HL-60/S4 treated with retinoic acid at 250 ng/mL for 4 days and 3 days (cell line): ENCODE data around the gene TMEM184B.
"Not testable (repeated sequence)": the region's sequence is repeated elsewhere in the genome, so short reads cannot be mapped to it uniquely, and the experiment has no call there.

Experiments used
- in situ Hi-C: fragments of 300-500 bp; cut with MboI; formaldehyde crosslinking; loops from 2 replicates; pipeline ENCODE4 v1.7.0; 2022; ENCODE audit warnings: low sequenced_read_pairs

TMEM184B gene

DNA sequence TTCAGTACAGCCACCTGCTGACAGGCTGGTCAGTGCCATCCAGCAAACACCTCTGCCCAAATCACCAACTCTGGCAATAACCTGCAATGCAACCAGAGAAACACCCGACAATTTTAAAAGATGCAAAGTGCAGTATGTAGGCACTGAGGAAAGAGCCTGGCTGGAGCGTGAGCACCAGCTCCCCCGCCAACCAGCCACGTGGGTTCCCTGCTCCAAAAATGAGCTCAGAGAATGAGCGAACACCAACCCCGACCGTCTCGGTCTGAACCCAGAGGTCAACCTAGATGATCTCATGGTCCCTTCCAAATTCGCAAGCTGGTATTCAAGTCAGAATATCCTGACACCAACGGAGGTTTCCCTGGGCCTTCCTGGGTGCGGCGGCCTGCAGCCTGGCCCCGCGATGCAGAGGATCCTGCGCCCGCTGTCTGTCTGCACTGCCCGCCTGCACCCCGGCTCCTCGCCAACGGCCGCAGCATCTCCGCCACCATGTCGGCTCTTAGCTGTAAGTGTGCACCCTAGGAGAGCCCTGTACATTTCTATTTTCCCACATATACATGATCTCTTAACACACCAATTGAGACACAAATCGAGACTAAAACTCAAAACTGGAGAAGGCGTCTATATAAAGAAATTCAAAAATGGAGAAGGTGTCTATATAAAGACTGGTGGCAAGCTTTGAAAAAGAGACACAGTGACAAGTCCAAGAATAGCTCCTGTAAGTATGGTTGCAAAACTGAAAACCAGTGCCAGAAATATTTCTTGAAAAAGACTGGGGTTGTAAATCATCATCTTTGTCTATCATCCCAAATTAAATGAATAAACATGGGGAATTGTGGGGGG lies 22.8 kb downstream of the TMEM184B start:
- in situ Hi-C loops = no loop called here

- in situ Hi-C loops = no loop called here
Observed at GRCh38 chr22:38249301-38249700, 23.5 kb downstream of the TMEM184B start.

DNA sequence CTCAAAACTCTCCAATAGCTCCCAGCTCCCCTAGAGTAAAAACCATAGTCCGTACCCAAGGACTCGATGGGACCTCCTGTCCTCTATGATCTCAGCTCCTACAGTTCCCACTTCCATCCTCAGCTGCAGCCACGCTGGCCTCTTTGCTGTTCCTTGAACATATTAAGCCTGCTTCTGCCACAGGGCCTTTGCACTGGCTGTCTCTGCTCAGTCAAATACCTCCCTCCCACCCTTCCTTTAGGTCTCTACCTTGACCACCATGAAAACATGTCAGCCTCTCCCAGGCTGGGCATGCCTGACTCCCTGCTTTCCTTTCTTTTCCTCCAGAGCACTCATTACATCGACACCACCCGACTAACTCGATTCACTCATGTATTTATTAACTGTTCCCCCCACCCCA lies 24.5 kb downstream of the TMEM184B start:
- in situ Hi-C loops = no loop called here

GRCh38 chr22:38247713-38248112 lies 25.1 kb downstream of the TMEM184B start:
- in situ Hi-C loops = no loop called here

GRCh38 chr22:38246692-38247091 lies 26.1 kb downstream of the TMEM184B start:
- in situ Hi-C loops = no loop called here

GRCh38 chr22:38246046-38246658 lies 26.7 kb downstream of the TMEM184B start:
- in situ Hi-C loops = no loop called here

DNA sequence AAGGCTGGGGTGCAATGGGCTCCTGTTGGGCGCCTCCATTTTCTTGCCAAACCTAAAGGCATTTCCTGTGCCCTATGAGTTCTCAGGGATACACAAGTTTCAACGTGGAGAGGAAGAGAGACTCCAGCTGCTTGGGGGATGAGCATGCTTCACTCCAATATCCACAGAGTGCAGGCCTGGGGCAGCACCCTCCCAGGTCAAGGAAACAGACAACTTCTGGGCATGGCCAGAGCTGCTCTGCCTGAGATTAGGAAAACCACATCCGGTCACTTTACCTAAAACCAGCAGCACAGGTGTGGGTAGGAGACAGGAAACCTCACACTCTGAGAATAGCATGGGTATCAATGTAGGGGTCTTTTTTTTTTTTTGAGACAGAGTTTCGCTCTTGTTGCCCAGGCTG lies 28.7 kb downstream of the TMEM184B start:
- in situ Hi-C loops = no loop called here

- in situ Hi-C loops = no loop called here
Observed at GRCh38 chr22:38243007-38243765, 29.6 kb downstream of the TMEM184B start.

GRCh38 chr22:38240734-38241252 lies 32.0 kb downstream of the TMEM184B start:
- in situ Hi-C loops = no loop called here

- in situ Hi-C loops = no loop called here
Observed at GRCh38 chr22:38239101-38239761, 33.6 kb downstream of the TMEM184B start.

DNA sequence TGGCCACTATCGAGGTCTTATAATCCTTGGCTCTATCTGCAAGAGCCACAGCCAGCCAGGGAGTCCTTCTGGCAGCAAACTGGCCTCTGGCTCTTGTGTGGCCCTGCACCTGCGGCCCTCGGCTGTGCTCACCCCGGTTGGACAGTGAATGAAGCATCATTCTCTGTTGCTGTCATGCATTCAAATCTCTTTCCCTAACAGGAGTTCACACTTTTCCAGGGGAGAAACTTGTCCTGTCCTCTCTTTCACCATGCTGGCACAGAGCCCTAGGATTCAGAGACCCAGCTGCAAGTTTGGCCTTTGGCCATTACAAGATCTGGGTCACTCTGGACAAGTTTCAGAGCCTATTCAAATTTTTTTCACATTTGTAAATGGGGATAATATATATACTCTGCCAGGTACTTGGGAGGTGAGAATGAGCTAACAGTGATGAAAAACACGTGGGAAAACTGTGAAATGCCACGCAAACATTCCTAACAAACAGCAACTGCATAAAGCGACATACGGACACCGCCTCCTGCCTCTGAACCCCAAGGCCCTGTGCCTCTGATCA lies 34.2 kb downstream of the TMEM184B start:
- in situ Hi-C loops = no loop called here

GRCh38 chr22:38236786-38237185 lies 36.0 kb downstream of the TMEM184B start:
- in situ Hi-C loops = no loop called here

DNA sequence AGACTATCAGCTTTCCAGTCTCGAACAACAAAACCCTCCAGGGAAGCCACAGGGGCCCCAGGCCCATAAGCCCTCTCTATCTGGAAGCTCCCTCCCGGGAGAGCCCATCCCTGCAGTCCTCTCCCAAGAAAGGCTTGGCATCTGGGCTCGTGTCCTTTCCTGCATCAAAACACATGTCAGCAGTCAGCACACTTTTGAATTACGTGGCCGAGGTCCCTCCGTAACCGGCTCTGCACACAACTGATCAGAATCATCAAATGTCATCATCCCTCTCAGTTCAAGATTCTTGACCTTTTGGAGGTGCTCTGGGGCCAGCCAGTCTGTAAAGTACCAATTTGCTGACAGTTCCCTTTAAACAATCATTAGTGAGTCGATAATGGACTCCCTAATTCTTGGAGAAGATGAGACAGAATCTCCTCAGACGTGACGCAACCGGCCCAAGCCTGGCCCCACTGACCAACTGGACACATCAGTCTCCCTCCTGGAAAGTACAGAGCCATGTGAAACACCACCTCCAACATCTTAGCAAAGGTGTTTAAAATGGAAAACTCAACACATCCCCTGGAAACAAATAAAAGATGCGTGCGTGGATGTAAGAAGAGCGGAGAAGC lies 37.5 kb downstream of the TMEM184B start:
- in situ Hi-C loops = no loop called here

DNA sequence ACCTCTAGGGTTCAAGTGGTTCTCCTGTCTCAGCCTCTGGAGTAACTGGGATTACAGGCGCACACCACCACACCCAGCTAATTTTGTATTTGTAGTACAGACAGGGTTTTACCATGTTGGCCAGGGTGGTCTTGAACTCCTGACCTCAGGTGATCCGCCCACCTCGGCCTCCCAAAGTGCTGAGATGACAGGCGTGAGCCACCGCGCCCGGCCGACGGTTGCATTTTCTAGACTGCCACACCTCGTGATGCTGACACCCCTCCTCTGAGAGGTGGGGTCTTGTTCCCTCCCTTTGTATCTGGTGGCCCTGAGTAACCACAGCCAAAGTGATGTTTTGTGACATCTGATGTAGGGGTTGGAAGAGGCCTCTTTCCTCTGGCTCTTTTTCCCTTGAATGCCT lies 39.0 kb downstream of the TMEM184B start:
- in situ Hi-C loops = not testable (repeated sequence)

DNA sequence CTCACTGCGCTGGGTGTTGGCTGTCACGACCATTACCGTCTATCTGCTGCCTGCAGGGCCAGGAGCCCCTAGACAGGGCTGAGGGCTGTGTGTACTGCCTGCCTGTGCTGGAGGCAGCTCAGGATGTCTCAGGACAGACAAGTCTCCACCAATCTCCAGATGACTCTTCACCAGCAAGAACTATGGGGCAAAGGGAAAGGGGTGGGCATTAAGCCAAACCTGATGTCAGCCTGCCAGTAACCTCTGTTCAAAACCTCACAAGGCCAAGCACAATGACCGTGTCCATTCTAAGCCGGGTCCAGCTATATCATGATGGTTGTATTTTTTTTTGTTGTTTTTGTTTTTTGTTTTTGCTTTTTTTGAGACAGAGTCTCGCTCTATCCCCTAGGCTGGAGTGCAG lies 39.4 kb downstream of the TMEM184B start:
- in situ Hi-C loops = no loop called here

- in situ Hi-C loops = no loop called here
Observed at GRCh38 chr22:38232196-38232595, 40.6 kb downstream of the TMEM184B start.

DNA sequence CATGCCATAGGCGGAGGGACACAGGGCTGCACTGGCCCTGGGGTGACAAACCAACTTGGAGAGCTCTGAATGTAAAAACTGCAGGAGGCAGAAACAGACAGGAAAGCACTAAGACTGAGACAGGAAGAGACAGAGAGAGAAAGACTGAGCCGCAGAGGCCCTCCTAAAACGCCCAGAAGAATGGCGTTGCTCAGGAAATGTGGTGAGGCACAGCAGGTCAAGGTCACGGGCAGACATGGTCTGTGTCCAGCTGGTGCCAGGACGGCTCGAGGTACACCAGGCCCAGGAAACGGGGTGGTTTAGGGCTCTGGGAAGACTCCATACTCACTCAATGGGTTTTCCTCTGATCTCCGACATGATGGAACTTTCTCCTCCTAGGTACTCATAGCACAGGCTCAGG lies 41.9 kb downstream of the TMEM184B start:
- in situ Hi-C loops = no loop called here

- in situ Hi-C loops = no loop called here
Observed at GRCh38 chr22:38230108-38230825, 42.5 kb downstream of the TMEM184B start.

- in situ Hi-C loops = no loop called here
Observed at GRCh38 chr22:38228873-38229740, 43.7 kb downstream of the TMEM184B start.
